ENCODE results near the gene TACR1.

Gene TACR1

GRCh38 chr2:75047189-75047991 lies 151.9 kb downstream of the TACR1 start:
- DNase-seq (ENCODE audit: low read depth), result peak; percentile 84

DNA sequence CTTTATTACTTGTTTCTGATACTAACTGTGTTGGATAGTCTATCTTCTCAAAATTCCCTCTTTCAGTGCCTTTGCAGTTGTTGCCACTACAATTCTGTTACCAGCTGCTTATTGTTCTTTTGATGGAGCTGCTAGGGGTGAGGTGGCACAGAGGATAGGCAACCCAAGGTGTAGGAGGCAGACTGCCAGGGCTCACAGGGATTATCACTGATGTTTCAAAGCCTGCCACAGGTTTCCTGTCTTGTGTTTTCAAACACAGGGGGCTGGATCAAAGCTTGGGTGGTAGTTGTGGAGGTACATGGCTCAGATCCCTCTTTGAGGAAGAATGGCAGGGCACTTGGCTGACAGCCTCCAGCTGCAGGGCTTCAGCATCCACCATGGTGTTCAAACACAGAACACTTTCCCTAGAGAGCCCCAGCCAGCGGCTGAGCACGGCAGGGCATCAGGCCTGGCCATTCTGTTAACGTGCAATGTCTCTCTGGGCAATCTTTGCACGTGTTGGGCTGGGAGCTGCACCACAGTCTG lies 153.7 kb downstream of the TACR1 start:
- DNase-seq (ENCODE audit: low read depth), result no peak

- no peak for DNase-seq (ENCODE audit: low read depth)
These were observed 155.0 kb downstream of the TACR1 start for GRCh38 chr2:75044291-75044690.

GRCh38 chr2:75042823-75043222 lies 156.5 kb downstream of the TACR1 start:
- DNase-seq (ENCODE audit: low read depth), result no peak

GRCh38 chr2:75041731-75042600 lies 157.4 kb downstream of the TACR1 start:
- DNase-seq (ENCODE audit: low read depth), result peak; percentile 60

DNA sequence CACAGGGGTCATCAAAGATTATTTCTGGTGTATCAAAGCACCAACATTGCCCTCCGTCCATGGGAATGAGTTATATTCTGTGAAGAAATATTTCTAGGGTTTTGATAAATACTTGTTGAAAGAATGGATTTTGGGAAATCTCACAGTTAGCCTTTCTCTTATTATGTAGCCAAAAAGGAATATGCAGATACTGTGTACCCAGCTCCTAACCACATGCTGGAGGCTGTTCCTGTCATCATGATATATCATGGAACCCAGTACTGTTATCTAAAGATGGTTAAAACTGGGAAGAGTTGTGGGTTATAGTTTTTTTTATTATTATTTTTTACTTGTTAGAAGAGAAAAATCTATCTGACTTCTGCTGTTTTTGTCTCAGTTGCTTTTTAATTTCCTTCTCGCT lies 158.1 kb downstream of the TACR1 start:
- no peak for DNase-seq (ENCODE audit: low read depth)

GRCh38 chr2:75035444-75036353 lies 163.6 kb downstream of the TACR1 start:
- DNase-seq (ENCODE audit: low read depth), result peak; percentile 31

DNA sequence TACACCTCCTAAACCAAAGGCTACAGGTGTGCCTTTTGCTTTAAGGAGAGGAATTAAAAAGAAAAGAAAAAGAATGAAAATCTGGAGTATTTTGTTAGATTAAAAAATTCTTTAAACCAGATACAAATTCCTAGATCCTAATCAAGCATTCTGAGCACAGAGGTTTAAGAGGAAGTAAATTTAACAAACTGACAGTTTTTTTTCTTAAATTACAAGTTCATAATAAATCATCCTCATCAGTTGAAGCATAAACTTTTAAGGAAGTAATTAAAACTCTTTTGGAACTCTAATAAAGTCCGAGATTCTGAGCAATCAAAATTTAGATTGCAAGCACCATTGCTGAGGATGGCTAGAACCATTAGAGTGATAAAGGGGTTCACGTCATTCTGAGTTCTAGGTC lies 165.8 kb downstream of the TACR1 start:
- no peak for DNase-seq (ENCODE audit: low read depth)

- DNase-seq (ENCODE audit: low read depth), result no peak
These were observed 167.2 kb downstream of the TACR1 start for GRCh38 chr2:75031906-75032803.

GRCh38 chr2:75031171-75031570 lies 168.1 kb downstream of the TACR1 start:
- no peak for DNase-seq (ENCODE audit: low read depth)

GRCh38 chr2:75030218-75031009 lies 168.9 kb downstream of the TACR1 start:
- no peak for DNase-seq (ENCODE audit: low read depth)

DNA sequence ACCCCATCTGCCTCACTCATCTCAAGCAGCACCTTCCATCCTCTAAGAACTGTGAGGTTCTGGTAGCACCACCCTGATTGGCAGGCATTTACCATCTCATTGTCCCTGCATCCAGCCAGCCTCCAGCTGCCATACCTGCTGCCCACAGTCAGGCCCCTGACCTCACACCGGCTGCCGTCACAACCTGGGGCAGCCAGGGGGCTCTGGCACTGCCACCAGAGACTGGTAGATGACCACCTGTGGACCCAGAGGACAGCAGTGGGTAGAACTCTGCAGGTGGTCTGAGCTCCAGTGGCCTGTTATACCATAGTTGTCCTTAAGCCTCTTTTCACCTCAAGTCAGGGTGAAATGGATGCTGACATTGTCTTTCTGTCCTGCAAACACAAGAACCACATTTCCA lies 171.4 kb downstream of the TACR1 start:
- no peak for DNase-seq (ENCODE audit: low read depth)

- peak; percentile 69 for DNase-seq (ENCODE audit: low read depth)
These were observed 173.5 kb downstream of the TACR1 start for GRCh38 chr2:75025633-75026380.

GRCh38 chr2:75025216-75025615 lies 174.1 kb downstream of the TACR1 start:
- no peak for DNase-seq (ENCODE audit: low read depth)

GRCh38 chr2:75023666-75024455 lies 175.5 kb downstream of the TACR1 start:
- no peak for DNase-seq (ENCODE audit: low read depth)

- peak; percentile 72 for DNase-seq (ENCODE audit: low read depth)
These were observed 176.8 kb downstream of the TACR1 start for GRCh38 chr2:75022516-75022915.

GRCh38 chr2:75021672-75022071 lies 177.6 kb downstream of the TACR1 start:
- peak; percentile 92 for DNase-seq (ENCODE audit: low read depth)

DNA sequence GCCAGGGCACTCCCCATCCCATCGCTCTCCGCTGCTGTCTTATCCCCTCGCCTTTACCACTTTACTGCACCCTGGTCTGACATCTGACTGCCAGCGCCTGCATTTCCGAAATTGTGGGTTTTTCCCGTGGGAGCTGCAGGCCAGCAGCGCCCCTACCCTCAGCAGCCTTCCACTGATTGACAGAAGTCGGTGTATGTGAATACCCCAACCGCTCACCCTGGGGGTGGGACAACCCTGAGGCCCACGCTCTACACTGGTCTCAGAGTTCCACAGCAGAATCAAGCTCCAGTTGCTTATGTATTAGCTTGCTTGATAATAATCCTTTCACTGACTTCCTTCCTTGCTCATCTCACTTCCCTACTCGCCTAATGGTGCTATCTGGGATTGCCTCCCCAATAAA lies 178.8 kb downstream of the TACR1 start:
- DNase-seq (ENCODE audit: low read depth), result no peak

Data from EH (cell line).